SHP77 (cell line): ENCODE data around the gene NDUFA8.
"Not testable (repeated sequence)": the region's sequence is repeated elsewhere in the genome, so short reads cannot be mapped to it uniquely, and the experiment has no call there.

Experiments
- DNase-seq, 2 experiments: peaks; one replicate each; lab custom pipeline; 2025; lab: John Stamatoyannopoulos, UW

NDUFA8 gene

DNA sequence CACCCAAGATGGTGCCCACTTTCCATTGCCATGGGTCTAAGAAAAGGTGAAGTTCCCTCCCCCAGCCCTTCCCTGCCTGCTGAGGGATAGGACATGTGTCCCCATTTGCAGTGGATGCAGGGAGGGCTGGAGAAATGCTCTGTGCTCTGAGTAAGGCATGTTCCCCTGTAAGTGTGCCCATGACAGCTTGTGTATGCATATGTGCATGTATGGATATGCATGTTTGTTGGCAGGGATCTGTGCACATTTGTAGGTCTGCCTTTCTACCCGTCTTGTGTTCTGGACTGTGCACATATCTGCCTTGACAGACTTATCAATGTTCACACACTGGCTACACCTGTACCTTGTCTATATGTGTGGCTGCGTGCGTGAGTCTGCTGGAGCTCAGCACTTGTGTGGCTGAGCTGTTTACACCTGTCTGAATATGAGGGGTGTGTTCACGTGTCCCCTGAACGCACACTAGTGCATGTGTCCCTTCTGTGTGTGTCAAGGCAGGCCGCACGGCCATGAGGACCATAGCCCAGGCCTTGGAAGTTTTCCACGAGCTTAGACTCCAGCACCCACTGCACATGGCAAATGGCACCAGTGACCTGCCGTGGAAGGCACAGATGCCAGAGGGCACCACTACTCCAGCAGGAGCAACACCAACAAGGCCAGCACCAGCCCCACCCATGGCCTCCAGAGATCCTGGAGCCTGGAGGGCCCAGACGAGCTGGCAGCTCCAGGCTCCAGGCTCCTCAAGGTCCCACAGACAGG lies 39.1 kb downstream of the NDUFA8 start:
- no peak for DNase-seq

DNA sequence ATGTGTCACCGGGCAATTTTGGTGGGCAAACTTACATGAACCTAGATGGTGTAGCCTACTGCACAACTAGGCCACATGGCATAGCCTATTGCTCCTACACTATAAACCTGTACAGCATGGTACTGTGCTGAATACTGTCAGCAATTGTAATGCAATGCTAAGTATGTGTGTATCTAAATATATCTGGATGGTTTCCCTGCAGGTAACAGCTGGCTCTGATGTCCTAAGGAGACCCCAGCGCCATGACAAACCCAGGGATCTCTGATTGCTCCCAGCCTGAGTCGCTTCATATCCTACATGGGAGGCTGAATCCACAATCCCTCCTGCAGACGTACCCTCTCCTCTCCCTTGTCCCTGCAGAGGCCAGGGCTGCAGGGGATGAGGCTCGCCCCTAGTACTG lies 39.9 kb downstream of the NDUFA8 start:
- no peak for DNase-seq

DNA sequence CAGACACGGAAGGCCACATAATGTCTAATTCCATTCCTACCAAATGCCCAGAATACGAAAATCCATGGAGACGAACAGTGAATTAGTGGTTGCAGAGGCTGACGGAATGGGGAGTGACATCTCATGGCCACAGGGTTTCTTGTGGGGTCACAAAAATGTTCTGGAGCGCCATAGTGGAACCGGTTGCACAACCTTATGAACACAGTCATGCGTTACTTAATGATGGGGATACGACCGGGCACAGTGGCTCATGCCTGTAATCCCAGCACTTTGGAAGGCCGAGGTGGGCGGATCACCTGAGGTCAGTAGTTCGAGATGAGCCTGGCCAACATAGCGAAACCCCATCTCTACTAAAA lies 40.4 kb downstream of the NDUFA8 start:
- no peak for DNase-seq

GRCh38 chr9:122118343-122119165 lies 41.0 kb downstream of the NDUFA8 start:
- no peak for DNase-seq

- DNase-seq, result not testable (repeated sequence)
Measured at GRCh38 chr9:122117241-122117640, 42.3 kb downstream of the NDUFA8 start.

DNA sequence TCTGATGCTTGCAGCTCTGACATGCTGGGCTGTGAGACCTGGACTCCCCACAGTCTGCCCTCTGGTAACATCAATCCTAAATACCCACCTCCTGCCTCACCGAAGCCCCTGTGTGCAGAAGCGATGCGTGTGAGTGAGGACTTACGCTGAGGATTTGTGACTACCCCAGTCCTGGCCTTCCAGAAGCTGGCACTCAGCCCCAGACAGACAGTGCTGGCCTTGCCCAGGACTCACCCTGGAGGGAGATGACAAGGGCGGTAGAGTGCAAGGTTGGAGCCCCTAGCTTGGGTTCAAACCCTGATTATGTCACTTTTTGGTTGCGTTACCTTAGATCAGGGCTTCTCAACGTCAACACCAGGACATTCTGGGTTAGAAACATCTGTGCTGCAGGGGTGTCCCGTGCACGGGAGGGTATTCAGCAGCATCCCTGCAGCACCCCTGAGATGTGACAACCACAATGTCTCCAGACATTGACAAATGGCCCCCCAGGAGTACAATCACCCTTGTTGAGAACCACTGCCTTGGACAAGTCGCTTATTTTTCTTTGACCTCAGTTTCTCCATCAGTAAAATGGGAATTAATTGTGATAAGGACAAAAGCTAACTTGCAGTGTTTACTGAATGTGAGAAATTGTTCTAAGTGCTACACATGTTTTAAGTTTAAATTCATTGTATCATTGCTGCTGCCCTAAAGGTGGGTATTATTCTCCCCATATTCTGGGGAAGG lies 43.0 kb downstream of the NDUFA8 start:
- no peak for DNase-seq

- DNase-seq, result no peak
Measured at GRCh38 chr9:122116040-122116439, 43.5 kb downstream of the NDUFA8 start.

DNA sequence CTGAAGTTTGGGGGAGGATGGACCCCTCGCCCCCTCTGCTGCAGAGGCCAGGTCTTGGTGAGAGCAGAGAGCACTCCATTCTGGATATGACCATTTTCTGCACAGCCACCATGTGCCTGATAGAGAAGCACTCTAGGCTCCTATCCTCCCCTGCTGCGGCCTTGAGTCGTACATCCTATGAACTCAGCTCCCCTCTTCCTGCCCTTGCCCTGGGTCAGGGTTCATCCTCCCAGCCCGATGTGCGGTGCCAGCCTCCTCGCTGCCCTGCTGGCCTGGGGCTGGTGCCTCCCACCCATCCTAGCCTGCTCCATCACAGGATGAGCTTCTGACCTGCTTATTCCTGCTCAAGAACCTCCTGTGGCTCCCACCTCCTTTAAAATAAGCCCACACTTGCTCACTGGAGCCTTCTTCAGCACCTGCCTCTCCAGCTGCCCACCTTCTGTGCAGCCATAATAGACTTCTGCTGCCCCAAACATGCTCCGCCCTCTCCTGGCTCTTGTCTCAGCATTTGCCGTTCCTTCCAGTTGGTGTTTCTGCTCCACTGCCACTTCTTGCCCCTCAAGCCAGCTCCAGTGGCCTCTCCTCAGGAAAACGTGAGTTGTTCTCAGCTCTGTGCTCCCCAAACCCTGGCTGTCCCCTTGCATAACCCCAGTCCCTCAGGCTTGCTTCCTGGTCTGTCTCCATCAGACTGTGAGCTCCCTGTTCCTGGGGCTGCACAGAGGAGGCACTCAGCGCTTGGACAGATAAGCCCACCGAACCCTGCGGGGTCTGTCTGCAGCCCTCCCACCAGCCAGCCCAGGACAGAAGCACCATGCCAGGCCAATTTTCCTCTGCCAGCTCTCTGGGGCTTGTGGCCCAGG lies 44.2 kb downstream of the NDUFA8 start:
- DNase-seq, result no peak

GRCh38 chr9:122113574-122113973 lies 46.0 kb downstream of the NDUFA8 start:
- DNase-seq, result no peak

DNA sequence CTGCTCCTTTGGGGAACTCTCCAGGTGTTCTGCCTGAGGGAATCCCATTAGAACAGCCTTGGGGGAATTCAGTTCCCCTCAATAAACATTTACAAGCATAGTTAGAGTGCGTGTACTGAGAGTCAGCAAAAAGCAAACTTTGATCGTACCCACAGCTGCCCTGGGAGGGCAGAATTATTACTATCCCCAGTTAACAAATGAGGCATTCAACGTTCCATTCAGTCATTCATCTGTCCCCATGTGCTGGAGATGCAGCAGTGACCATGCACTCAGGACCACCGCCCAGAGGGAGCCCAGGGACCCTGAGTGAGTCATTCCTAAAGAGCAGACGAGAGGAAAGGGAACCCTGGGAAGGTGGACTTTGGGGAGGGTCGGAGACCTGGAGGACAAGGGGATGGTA lies 47.3 kb downstream of the NDUFA8 start:
- DNase-seq, result no peak

- no peak for DNase-seq
Measured at GRCh38 chr9:122111413-122112085, 48.0 kb downstream of the NDUFA8 start.

GRCh38 chr9:122110100-122110833 lies 49.3 kb downstream of the NDUFA8 start:
- DNase-seq, result no peak

DNA sequence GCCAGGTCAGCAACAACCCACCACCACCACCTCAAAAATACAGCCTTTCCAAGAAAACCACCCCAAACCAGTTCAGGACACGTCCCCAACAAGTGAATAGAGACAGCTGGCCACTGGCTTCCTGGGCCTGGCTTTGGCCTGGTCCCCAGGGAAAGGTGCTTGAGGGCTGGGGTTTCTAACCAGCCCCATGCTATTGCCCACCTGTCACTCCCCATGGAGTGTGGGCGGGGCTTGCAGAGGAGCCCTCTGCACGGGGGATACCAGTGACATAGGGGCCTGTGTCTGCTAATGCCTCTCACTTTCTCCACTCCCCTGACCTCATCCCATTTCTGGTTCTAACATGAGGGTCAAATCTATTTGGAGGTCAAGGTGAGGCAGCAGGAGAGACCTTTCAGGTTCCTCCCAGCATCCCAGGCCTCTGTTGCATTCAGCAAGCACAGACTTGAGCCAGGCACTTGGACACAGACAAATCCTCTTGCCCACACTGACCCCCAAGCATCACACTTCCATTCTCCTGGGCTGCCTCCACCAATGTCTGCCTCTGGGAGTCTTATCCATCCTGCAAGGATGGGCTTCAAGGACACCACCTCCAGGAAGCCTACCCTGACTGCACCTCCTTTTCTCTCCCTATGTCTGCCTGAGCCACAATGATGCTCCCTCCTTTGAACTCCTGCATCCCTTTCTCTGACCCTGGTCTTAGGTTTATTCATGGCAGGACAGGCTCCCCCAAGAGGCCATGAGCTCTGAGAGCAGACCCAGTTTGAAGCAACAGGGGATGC lies 50.4 kb downstream of the NDUFA8 start:
- no peak for DNase-seq

DNA sequence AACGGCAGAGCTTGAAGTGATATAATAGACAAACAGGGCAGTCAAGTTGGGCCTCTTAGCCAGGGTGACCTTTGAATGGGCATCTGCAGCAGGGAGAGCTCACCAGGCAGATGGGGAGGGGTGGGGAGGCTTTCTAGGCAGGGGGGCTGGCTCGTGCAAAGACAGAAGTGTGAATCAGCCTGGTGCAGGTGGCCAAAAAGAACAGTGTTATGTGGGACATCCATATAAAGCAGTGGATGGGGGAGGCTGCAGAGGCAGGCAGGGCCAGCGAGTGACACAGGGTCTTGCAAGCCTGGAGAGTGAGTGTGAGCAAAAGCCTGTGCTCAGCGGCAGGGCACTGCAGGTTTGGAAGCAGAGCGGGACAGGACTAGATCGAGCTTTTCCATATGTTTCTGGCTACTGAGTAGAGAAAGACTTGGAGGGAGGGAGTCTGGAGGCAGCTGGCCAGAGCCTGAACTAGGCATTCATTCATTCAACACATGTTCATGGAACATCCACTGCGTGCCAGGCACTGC lies 52.2 kb downstream of the NDUFA8 start:
- no peak for DNase-seq

GRCh38 chr9:122106576-122106975 lies 53.0 kb downstream of the NDUFA8 start:
- no peak for DNase-seq

DNA sequence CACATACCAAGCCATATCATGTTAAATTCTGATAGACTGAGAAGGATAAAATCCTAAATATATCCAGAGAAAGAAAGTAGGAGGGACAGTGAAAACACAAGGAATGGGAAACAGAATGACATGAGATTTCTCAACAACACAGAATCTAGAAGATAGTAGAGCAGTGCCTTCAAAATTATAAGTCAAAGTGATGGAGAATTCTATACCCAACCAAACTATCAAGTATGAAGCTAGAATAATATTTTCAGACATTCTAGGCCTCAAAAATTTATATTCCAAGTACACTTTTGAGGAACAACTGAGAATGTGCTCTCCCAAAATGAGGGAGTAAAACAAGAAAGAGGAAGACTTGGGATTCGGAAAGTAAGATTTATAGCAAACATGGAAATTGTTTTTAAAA lies 55.6 kb downstream of the NDUFA8 start:
- no peak for DNase-seq

DNA sequence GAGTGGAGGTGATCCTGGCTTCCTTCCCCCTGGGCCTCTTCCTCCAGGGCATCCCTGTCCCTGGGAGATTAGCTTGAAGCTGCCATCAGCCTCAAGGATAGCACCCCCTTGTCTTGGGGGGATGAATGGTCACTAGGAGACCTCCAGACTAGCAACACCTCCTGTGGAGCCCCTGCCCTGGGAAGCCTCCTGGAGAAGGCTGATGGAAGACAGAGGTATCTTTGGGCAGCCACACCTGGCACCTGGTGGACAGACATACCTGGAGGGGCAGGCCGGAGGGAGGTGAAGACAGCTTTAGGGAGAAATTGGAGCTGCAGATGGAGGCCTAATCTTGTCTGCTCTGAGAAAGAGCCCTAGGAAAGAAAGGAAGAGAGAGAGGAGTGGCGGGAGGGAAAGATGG lies 57.4 kb downstream of the NDUFA8 start:
- DNase-seq, result no peak

DNA sequence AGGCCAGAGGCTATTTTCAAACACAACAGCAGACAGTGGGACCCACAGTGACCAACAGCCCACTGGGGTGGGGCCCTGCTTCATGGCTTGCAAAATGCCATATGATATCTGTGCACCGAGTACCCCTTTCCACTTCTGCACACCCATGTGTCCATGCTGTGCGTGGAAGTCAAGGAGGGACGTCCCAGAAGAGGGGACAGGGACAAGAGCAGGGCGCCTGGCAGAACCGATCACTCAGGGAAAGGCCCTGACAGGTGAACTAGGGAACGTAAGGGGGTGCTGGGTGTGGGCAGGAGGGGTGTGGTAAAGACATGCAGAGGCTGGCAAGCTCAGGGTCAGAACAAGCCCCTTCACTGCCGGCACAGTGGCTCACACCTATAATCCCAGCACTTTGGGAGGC lies 58.8 kb downstream of the NDUFA8 start:
- no peak for DNase-seq

DNA sequence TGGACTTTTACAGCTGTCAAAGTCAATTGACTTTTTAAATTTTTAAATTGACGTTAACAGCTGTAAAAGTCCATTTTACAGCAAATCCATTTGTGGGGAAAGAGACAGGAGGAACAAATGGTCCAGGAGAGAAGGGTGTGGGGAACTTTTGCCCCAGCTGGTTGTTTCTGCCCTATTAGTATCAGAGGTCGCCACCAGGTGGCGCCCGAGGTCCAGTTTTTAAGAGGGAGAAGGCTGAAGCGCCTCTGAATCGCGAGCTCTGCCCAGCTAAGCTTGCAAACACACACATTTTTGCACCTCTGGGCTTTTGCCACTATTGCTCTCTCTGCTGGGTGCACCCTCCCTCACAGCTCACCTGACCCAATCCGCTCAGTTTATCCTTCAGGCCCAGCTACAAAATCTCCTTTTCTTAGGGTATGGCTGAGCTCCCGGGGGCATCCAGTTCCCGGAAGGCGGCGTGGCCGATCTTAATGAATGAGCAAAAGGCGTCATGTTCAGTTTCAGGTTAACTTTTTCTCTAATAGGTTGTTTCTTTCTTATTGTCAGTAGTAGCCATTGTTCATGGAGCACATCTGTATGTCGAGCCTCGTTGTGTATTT lies 60.2 kb downstream of the NDUFA8 start:
- DNase-seq, result peak; percentile 44 to 79
